Adipocyte (in vitro differentiated cells): ENCODE results near the gene ADCY5.

Experiments used
- DNase-seq: peaks from one replicate; pipeline ENCODE4 v3.0.0-alpha.2; 2015; ENCODE audit warnings: low read depth
- H3K27me3 ChIP-seq: replicated peaks from 2 replicates; pipeline ENCODE4 v1.7.0; 2013; ENCODE audit warnings: mild to moderate bottlenecking, low read length, moderate library complexity; ENCODE audit not compliant: control insufficient read depth, insufficient read depth
- H3K36me3 ChIP-seq: 2 replicates; pipeline ENCODE4 v1.7.0; 2013; ENCODE audit warnings: low read length, mild to moderate bottlenecking, moderate library complexity; ENCODE audit not compliant: control insufficient read depth, insufficient read depth, severe bottlenecking
- H3K4me1 ChIP-seq: 2 replicates; pipeline ENCODE4 v1.7.0; 2013; ENCODE audit warnings: mild to moderate bottlenecking, low read length, moderate library complexity; ENCODE audit not compliant: control insufficient read depth, insufficient read depth
- H3K4me3 ChIP-seq: 2 replicates; pipeline ENCODE4 v1.7.0; 2013; ENCODE audit warnings: mild to moderate bottlenecking, low read length, moderate library complexity
- H3K9ac ChIP-seq: 2 replicates; pipeline ENCODE4 v1.7.0; 2013; ENCODE audit warnings: mild to moderate bottlenecking, low read length, moderate library complexity
- H3K9me3 ChIP-seq: 2 replicates; pipeline ENCODE4 v1.7.0; 2013; ENCODE audit warnings: mild to moderate bottlenecking, low read length, moderate library complexity; ENCODE audit not compliant: control insufficient read depth

The ADCY5 gene

GRCh38 chr3:123372686-123373473 lies 76.0 kb downstream of the ADCY5 start:
- Histone ChIP-seq H3K36me3 (no peaks in the 10 kb centered on the region), H3K9me3 (peaks cover 13% of the 10 kb centered on the region), H3K4me1 (no peaks in the 10 kb centered on the region), H3K9ac (no peak overlapping the region), H3K27me3 (peaks cover 76% of the 10 kb centered on the region), H3K4me3 (no peak overlapping the region)
- no peak for DNase-seq

GRCh38 chr3:123371859-123372685 lies 76.8 kb downstream of the ADCY5 start:
- no peak overlapping the region for H3K9ac ChIP-seq
- no peak for DNase-seq
- no peaks in the 10 kb centered on the region for H3K4me1 ChIP-seq
- H3K4me3 ChIP-seq: no peak overlapping the region
- H3K36me3 ChIP-seq: no peaks in the 10 kb centered on the region
- peaks cover 71% of the 10 kb centered on the region for H3K27me3 ChIP-seq
- peaks cover 13% of the 10 kb centered on the region for H3K9me3 ChIP-seq

GRCh38 chr3:123371426-123371825 lies 77.5 kb downstream of the ADCY5 start:
- Histone ChIP-seq H3K4me1 (no peaks in the 10 kb centered on the region), H3K9me3 (peaks cover 13% of the 10 kb centered on the region), H3K36me3 (no peaks in the 10 kb centered on the region), H3K27me3 (peaks cover 69% of the 10 kb centered on the region), H3K4me3 (no peak overlapping the region), H3K9ac (no peak overlapping the region)
- no peak for DNase-seq

- Histone ChIP-seq H3K4me3 (no peak overlapping the region), H3K9ac (no peak overlapping the region), H3K4me1 (no peaks in the 10 kb centered on the region), H3K27me3 (peaks cover 67% of the 10 kb centered on the region), H3K9me3 (peaks cover 13% of the 10 kb centered on the region), H3K36me3 (no peaks in the 10 kb centered on the region)
- no peak for DNase-seq
Observed at GRCh38 chr3:123370819-123371218, 78.1 kb downstream of the ADCY5 start.

GRCh38 chr3:123369085-123369484 lies 79.8 kb downstream of the ADCY5 start:
- H3K27me3 ChIP-seq: peaks cover 56% of the 10 kb centered on the region
- DNase-seq: no peak
- no peak overlapping the region for H3K9ac ChIP-seq
- peaks cover 13% of the 10 kb centered on the region for H3K9me3 ChIP-seq
- no peaks in the 10 kb centered on the region for H3K4me1 ChIP-seq
- H3K36me3 ChIP-seq: no peaks in the 10 kb centered on the region
- H3K4me3 ChIP-seq: no peak overlapping the region

- Histone ChIP-seq H3K27me3 (peaks cover 48% of the 10 kb centered on the region), H3K9ac (no peak overlapping the region), H3K36me3 (no peaks in the 10 kb centered on the region), H3K4me1 (no peaks in the 10 kb centered on the region), H3K9me3 (peaks cover 13% of the 10 kb centered on the region), H3K4me3 (no peak overlapping the region)
- no peak for DNase-seq
Observed at GRCh38 chr3:123367467-123368154, 81.3 kb downstream of the ADCY5 start.

- DNase-seq: no peak
- no peaks in the 10 kb centered on the region for H3K36me3 ChIP-seq
- H3K9me3 ChIP-seq: peaks cover 20% of the 10 kb centered on the region
- H3K27me3 ChIP-seq: peaks cover 40% of the 10 kb centered on the region
- H3K9ac ChIP-seq: no peak overlapping the region
- no peak overlapping the region for H3K4me3 ChIP-seq
- no peaks in the 10 kb centered on the region for H3K4me1 ChIP-seq
Observed at GRCh38 chr3:123365450-123366143, 83.3 kb downstream of the ADCY5 start.

GRCh38 chr3:123361071-123361470 lies 87.8 kb downstream of the ADCY5 start:
- Histone ChIP-seq H3K36me3 (no peaks in the 10 kb centered on the region), H3K9me3 (peaks cover 7% of the 10 kb centered on the region), H3K4me1 (no peaks in the 10 kb centered on the region), H3K9ac (no peak overlapping the region), H3K27me3 (peaks cover 46% of the 10 kb centered on the region), H3K4me3 (no peak overlapping the region)
- DNase-seq: no peak

GRCh38 chr3:123357275-123357674 lies 91.6 kb downstream of the ADCY5 start:
- Histone ChIP-seq H3K9me3 (peaks cover 19% of the 10 kb centered on the region), H3K4me3 (no peak overlapping the region), H3K9ac (no peak overlapping the region), H3K4me1 (no peaks in the 10 kb centered on the region), H3K27me3 (peaks cover 63% of the 10 kb centered on the region), H3K36me3 (no peaks in the 10 kb centered on the region)
- no peak for DNase-seq

- no peaks in the 10 kb centered on the region for H3K36me3 ChIP-seq
- H3K9me3 ChIP-seq: peaks cover 14% of the 10 kb centered on the region
- H3K27me3 ChIP-seq: peaks cover 81% of the 10 kb centered on the region
- no peak overlapping the region for H3K9ac ChIP-seq
- no peak overlapping the region for H3K4me3 ChIP-seq
- H3K4me1 ChIP-seq: no peaks in the 10 kb centered on the region
- no peak for DNase-seq
Observed at GRCh38 chr3:123353850-123354233, 95.0 kb downstream of the ADCY5 start.
